WI38 (cell line): ENCODE measurements around the gene PLEKHH2.

Experiments used
- H3K4me3 ChIP-seq: 2 replicates; pipeline ENCODE4 v1.5.1; 2011; ENCODE audit warnings: low read depth, mild to moderate bottlenecking, control low read depth, low read length
- CTCF ChIP-seq: IDR thresholded peaks from 2 replicates; pipeline ENCODE4 v1.5.1; 2012; ENCODE audit warnings: low read depth, mild to moderate bottlenecking, control low read depth, low read length

PLEKHH2 gene

DNA sequence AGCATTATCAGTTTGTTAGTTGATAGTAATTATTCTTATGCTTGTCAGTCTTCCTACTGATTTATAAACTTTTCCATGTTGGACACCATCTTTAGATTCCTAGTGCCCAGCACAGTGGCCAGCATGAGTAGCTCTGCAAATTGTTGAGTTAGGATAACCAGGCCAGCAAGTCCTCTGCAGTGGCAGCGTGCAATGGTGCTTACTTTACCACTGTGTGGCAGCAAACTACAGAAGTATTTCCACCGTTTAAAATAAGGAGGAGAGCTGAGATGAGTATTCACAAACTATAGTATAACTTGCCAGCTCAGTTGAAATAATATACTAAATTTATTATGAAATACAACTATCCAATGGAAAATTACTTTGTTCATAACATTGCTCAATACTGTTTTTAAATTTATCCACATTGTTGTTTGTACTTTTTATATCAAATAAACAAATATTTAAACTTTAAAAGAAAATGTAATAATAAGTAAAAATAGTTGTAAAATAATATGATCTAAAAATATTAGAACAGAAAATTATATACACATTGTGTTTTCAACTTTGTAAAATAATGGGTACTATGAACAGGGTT, 31.9 kb upstream of the PLEKHH2 start:
- no peak overlapping the region for H3K4me3 ChIP-seq
- peak; percentile 52 for TF ChIP-seq CTCF

DNA sequence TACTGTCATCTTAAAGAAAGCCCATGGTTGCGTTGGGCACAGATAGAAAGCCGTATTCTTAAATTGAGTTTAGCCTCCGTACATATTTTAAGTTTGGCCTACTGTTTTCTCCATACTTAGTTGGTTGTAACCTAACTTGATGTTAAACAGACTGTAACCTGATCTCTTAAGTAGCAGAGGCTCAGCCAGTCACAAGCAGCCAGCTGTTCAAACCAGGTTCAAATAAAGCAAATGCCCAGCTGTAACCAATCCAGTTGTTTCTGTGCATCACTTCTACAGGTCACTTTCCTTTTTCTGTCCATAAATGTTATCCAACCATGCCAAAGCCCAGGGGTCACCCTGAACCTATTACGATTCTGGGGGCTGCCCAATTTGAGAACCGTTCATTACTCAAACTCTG, 31.2 kb upstream of the PLEKHH2 start:
- no peak for TF ChIP-seq CTCF
- H3K4me3 ChIP-seq, result no peak overlapping the region

- peak; percentile 58; the same call in 1 of the 2 replicates for TF ChIP-seq CTCF
These were observed 27.7 kb upstream of the PLEKHH2 start for GRCh38 chr2:43609290-43609918.

GRCh38 chr2:43610361-43610760, 26.7 kb upstream of the PLEKHH2 start:
- TF ChIP-seq CTCF, result no peak
- H3K4me3 ChIP-seq, result no peak overlapping the region

More at GRCh38 chr2:43609290-43609918, 27.7 kb upstream of the PLEKHH2 start:
- no peak overlapping the region for H3K4me3 ChIP-seq

DNA sequence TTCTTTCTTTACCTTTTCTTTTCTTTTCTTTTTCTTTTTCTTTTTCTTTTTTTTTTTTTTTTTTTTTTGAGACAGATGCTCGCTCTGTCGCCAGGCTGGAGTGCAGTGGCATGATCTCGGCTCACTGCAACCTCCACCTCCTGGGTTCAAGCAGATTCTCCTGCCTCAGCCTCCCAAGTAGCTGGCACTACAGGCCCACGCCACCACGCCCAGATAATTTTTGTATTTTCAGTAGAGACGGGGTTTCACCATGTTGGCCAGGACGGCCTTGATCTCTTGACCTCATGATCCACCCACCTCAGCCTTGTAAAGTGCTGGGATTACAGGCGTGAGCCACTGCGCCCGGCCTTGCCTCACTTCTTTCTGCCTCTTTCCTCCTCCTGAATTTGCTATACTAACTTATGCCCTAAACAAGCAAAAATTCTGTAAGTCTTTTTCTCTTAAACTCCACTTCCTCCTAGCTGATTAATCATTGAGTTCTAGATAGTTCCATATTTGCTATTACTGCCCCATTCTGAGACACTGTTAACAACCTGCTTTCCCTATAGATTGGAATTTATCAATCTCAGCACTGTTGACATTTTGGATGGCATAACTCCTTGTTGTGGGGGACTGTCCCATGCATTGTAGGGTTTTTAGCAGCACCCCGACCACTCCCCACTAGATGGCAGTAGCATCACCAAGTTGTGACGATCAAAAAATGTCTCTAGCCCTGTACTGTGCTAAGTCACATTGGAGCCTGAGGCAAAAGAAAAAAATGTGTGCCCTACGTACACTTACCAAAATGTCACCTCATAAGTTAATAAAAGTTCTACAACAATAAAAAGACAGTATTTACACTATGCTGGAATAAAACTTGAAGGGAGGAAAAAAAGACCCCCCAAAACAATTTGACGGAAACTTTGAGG, 24.8 kb upstream of the PLEKHH2 start:
- peak; percentile 78 for TF ChIP-seq CTCF

DNA sequence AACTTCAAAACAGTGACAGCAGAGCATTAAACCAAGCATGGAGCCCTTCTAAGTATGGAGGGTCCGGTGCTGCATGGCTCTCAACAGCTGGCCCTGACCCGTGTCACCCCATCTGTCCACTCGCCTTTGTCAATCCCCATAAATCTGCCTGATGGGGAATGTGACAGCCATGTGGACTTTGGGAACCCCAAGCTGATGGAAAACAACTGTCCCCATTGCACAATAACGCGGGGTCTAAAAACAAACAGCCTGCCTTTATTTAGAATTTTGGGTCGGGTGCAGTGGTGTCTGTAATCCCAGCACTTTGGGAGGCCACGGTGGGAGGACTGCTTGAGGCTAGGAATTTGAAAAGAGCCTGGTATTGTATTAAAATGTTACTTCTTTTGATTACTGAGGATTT, 24.1 kb upstream of the PLEKHH2 start:
- no peak for TF ChIP-seq CTCF
- H3K4me3 ChIP-seq, result no peak overlapping the region

More for the DNA sequence above, 24.8 kb upstream of the PLEKHH2 start:
- no peak overlapping the region for H3K4me3 ChIP-seq
